ENCODE results near the gene WDR1. TPM values are rescaled to one million over a fixed set of nuclear protein-coding genes. Genes with fewer than 3 reads are reported as not detected.

Gene WDR1
- total and polyA plus RNA-seq, 2 of the 13 experiments (the other 11 are each of a cell fraction or from before 2014, with no cell fraction given): 106 to 198 TPM

DNA sequence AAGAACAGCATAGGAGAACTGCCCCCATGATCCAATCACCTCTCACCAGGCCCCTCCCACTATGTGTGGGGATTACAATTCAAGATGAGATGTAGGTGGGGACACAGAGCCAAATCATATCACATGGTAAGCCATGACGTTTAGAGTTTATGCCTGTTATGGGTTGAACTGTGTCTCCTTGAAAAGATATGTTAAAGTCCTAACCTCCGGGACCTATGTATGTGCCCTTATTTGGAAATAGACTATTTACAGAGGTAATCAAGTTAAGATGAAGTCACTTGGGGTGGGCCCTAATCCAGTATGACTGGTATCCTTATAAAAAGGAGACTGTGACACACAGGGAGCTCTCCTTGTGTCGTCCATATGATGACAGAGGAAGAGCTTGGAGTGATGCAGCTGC is 70.1 kb downstream of the WDR1 start:
- intact Hi-C loops (cut with micrococcal nuclease; ENCODE audit: unreplicated experiment): no loop called here
- Histone ChIP-seq H4K20me1 (ENCODE audit: insufficient read depth, low read length) (no peaks in the 10 kb centered on the region), H3K27ac (ENCODE audit: extremely low read length, insufficient read depth, low read length) (no peak overlapping the region), H3K9me3 (ENCODE audit: low read length) (peaks cover 8% of the 10 kb centered on the region), H3K4me2 (ENCODE audit: low read depth, low read length) (no peak overlapping the region), H3K4me1 (ENCODE audit: insufficient read depth, low read length) (peaks cover 61% of the 10 kb centered on the region), H3K36me3 (replicated peaks in 1 of 2; ENCODE audit: control insufficient read depth in 1 of 2, insufficient read depth in 2 of 2, low read length in 2 of 2) (no peaks in the 10 kb centered on the region), H3K27me3 (ENCODE audit: control insufficient read depth in 1 of 2, insufficient read depth in 2 of 2, low read length in 2 of 2) (no peaks in the 10 kb centered on the region), H3K9ac (ENCODE audit: insufficient read depth, low read depth, low read length) (no peak overlapping the region), H3K4me3 (replicated peaks in 1 of 3; ENCODE audit: insufficient read depth in 1 of 3, low read depth in 2 of 3, low read length in 3 of 3) (no peak overlapping the region), H3K79me2 (ENCODE audit: insufficient read depth, low read length) (no peaks in the 10 kb centered on the region), H2AFZ (ENCODE audit: low read length) (no peak overlapping the region)
- TF ChIP-seq JDP2 (CRISPR knock-in tag; IDR thresholded peaks at IDR 0.05; ENCODE audit: borderline replicate concordance): no peak
- TF ChIP-seq SRF (IDR thresholded peaks at IDR 0.05; ENCODE audit: low read depth, low read length): peak; percentile 60; the same call in 1 of the 2 replicates
- in situ Hi-C loops (cut with HindIII; ENCODE audit: extremely low pct_ligation_motif_present, low pct_unique_long_range_greater_than_20kb): no loop called here
- ATAC-seq (no peak), DNase-seq (ENCODE audit: low spot score) (no peak), FAIRE-seq (no peak)
- 97% methylated on average over 3 of the region's 3 CpGs for WGBS (ENCODE audit: low lambda C conversion rate)
- no TSS peak for BruUV-seq (replicated peaks)
- POLR2A ChIA-PET: no interaction called here
- CTCF ChIA-PET (ENCODE audit: low intra/inter-chr PET ratio, low total read pairs): no interaction called here

DNA sequence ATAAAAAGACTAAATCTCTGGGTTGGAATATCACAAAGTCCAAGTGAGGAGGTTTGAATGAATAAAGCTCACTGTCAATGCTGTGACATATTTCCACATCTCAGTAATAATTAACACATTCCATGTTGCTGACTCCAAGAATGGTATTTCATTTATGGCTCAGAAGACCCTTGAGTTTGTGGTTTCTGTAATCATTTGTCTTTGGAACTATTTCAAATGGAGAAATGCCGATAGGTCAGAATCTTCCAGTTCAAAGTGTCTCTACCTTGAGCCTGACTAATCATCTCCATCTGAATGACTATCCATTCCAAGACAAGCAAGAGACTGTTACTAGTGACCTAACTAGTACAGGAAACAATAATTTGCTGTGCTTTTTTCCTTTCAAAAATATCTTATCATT is 71.1 kb downstream of the WDR1 start:
- H3K9ac ChIP-seq (ENCODE audit: insufficient read depth, low read depth, low read length): no peak overlapping the region
- peak; percentile 93 for DNase-seq (ENCODE audit: low spot score)
- CTCF ChIA-PET (ENCODE audit: low intra/inter-chr PET ratio, low total read pairs): no interaction called here
- TF ChIP-seq ZBTB26 (CRISPR knock-in tag; IDR thresholded peaks at IDR 0.05; ENCODE audit: borderline replicate concordance): no peak
- TF ChIP-seq ZBTB42 (CRISPR knock-in tag; IDR thresholded peaks at IDR 0.05): no peak
- TF ChIP-seq ZNF746 (CRISPR knock-in tag; IDR thresholded peaks at IDR 0.05): no peak
- TF ChIP-seq FOXK1 (CRISPR knock-in tag; IDR thresholded peaks at IDR 0.05; ENCODE audit: borderline replicate concordance, low read depth): no peak
- TF ChIP-seq, protein P1, sequence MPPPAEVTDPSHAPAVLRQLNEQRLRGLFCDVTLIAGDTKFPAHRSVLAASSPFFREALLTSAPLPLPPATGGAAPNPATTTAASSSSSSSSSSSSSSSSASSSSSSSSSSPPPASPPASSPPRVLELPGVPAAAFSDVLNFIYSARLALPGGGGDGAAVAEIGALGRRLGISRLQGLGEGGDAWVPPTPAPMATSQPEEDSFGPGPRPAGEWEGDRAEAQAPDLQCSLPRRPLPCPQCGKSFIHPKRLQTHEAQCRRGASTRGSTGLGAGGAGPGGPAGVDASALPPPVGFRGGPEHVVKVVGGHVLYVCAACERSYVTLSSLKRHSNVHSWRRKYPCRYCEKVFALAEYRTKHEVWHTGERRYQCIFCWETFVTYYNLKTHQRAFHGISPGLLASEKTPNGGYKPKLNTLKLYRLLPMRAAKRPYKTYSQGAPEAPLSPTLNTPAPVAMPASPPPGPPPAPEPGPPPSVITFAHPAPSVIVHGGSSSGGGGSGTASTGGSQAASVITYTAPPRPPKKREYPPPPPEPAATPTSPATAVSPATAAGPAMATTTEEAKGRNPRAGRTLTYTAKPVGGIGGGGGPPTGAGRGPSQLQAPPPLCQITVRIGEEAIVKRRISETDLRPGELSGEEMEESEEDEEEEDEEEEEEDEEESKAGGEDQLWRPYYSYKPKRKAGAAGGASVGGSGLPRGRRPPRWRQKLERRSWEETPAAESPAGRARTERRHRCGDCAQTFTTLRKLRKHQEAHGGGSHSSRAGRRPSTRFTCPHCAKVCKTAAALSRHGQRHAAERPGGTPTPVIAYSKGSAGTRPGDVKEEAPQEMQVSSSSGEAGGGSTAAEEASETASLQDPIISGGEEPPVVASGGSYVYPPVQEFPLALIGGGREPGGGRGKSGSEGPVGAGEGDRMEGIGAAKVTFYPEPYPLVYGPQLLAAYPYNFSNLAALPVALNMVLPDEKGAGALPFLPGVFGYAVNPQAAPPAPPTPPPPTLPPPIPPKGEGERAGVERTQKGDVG (CRISPR knock-in tag; IDR thresholded peaks at IDR 0.05; ENCODE audit: borderline replicate concordance): no peak
- TF ChIP-seq, protein P2, sequence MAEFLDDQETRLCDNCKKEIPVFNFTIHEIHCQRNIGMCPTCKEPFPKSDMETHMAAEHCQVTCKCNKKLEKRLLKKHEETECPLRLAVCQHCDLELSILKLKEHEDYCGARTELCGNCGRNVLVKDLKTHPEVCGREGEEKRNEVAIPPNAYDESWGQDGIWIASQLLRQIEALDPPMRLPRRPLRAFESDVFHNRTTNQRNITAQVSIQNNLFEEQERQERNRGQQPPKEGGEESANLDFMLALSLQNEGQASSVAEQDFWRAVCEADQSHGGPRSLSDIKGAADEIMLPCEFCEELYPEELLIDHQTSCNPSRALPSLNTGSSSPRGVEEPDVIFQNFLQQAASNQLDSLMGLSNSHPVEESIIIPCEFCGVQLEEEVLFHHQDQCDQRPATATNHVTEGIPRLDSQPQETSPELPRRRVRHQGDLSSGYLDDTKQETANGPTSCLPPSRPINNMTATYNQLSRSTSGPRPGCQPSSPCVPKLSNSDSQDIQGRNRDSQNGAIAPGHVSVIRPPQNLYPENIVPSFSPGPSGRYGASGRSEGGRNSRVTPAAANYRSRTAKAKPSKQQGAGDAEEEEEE (CRISPR knock-in tag; IDR thresholded peaks at IDR 0.05; ENCODE audit: borderline replicate concordance): no peak
- no peak for TF ChIP-seq ZNF691 (CRISPR knock-in tag; IDR thresholded peaks at IDR 0.05; ENCODE audit: borderline replicate concordance, low read depth)
- TF ChIP-seq GFI1 (CRISPR knock-in tag; IDR thresholded peaks at IDR 0.05; ENCODE audit: borderline replicate concordance): 0 out of 2 replicates have a peak, but pooled peaks have one; percentile 47
- TF ChIP-seq ARNT (IDR thresholded peaks at IDR 0.05): no peak

More for the DNA sequence above, 71.1 kb downstream of the WDR1 start:
- FAIRE-seq (peak; percentile 88), ATAC-seq (peak; percentile 92)
- Histone ChIP-seq H3K4me2 (ENCODE audit: low read depth, low read length) (peak overlapping the region; percentile 13; the same call in 1 of the 2 replicates), H3K27me3 (ENCODE audit: control insufficient read depth in 1 of 2, insufficient read depth in 2 of 2, low read length in 2 of 2) (no peaks in the 10 kb centered on the region), H4K20me1 (ENCODE audit: insufficient read depth, low read length) (no peaks in the 10 kb centered on the region), H3K79me2 (ENCODE audit: insufficient read depth, low read length) (no peaks in the 10 kb centered on the region), H3K9me3 (ENCODE audit: low read length) (peaks cover 8% of the 10 kb centered on the region), H2AFZ (ENCODE audit: low read length) (no peak overlapping the region), H3K36me3 (replicated peaks in 1 of 2; ENCODE audit: control insufficient read depth in 1 of 2, insufficient read depth in 2 of 2, low read length in 2 of 2) (no peaks in the 10 kb centered on the region), H3K27ac (ENCODE audit: extremely low read length, insufficient read depth, low read length) (peak overlapping the region; percentile 57), H3K4me1 (ENCODE audit: insufficient read depth, low read length) (peaks cover 53% of the 10 kb centered on the region), H3K4me3 (replicated peaks in 1 of 3; ENCODE audit: insufficient read depth in 1 of 3, low read depth in 2 of 3, low read length in 3 of 3) (no peak overlapping the region)
- no TSS peak for BruUV-seq (replicated peaks)
- POLR2A ChIA-PET: interaction anchor here (0.7 to 1.0 kb wide), 3 partner anchors 13 to 39 kb away, joined by 3 to 4 read pairs (median 3); no protein-coding TSS in a partner anchor
- WGBS (ENCODE audit: low lambda C conversion rate): 7% methylated on average over 1 of the region's 1 CpG
- intact Hi-C loops (cut with micrococcal nuclease; ENCODE audit: unreplicated experiment): no loop called here
- in situ Hi-C loops (cut with HindIII; ENCODE audit: extremely low pct_ligation_motif_present, low pct_unique_long_range_greater_than_20kb): no loop called here
